ENCODE results near the gene NREP.
"Not testable (repeated sequence)": the region's sequence is repeated elsewhere in the genome, so short reads cannot be mapped to it uniquely, and the experiment has no call there.

Gene NREP

DNA sequence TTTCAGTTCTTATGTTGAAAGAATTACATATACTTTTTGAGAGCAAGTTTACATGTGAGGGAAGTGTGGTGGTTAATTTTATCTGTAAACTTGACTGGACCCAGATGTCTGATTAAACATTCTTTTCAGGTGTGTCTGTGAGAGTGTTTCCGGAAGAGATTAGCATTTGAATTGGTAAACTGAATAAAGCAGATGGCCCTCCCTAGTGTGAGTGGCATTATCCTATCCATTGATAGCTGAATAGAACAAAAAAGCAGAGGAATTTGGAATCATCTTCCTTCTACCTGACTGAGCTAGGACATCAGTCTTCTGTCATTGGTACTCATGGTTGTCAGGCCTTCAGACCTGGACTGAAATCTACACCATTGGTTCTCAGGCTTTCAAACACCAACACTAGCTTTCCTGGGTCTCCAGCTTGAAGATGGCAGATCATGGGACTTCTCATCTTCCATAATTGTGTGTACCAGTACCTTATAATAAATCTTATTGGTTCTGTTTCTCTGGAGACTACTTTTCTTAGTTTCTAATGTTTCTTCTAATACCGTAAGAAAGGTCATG, 36.6 kb downstream of the NREP start:
- no peak for DNase-seq (ENCODE audit: low read depth in 1 of 2, low spot score in 1 of 2)
- H3K27me3 ChIP-seq (ENCODE audit: insufficient read depth, poor library complexity, severe bottlenecking) = no peaks in the 10 kb centered on the region
- H3K27ac ChIP-seq (replicated peaks) = no peak overlapping the region
- H3K4me3 ChIP-seq (replicated peaks; ENCODE audit: insufficient read depth, low read length) = no peak overlapping the region
- TF ChIP-seq, protein P1, sequence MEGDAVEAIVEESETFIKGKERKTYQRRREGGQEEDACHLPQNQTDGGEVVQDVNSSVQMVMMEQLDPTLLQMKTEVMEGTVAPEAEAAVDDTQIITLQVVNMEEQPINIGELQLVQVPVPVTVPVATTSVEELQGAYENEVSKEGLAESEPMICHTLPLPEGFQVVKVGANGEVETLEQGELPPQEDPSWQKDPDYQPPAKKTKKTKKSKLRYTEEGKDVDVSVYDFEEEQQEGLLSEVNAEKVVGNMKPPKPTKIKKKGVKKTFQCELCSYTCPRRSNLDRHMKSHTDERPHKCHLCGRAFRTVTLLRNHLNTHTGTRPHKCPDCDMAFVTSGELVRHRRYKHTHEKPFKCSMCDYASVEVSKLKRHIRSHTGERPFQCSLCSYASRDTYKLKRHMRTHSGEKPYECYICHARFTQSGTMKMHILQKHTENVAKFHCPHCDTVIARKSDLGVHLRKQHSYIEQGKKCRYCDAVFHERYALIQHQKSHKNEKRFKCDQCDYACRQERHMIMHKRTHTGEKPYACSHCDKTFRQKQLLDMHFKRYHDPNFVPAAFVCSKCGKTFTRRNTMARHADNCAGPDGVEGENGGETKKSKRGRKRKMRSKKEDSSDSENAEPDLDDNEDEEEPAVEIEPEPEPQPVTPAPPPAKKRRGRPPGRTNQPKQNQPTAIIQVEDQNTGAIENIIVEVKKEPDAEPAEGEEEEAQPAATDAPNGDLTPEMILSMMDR (IDR thresholded peaks at IDR 0.05; ENCODE audit: insufficient read depth, low read length) = no peak
- no peak for TF ChIP-seq SPI1 (IDR thresholded peaks at IDR 0.05; ENCODE audit: borderline replicate concordance, low read depth)
- no peak for TF ChIP-seq POLR2AphosphoS5 (IDR thresholded peaks at IDR 0.05; ENCODE audit: low read depth)
- TF ChIP-seq GABPA (IDR thresholded peaks at IDR 0.05; ENCODE audit: low read depth) = no peak
- TF ChIP-seq, protein P2, sequence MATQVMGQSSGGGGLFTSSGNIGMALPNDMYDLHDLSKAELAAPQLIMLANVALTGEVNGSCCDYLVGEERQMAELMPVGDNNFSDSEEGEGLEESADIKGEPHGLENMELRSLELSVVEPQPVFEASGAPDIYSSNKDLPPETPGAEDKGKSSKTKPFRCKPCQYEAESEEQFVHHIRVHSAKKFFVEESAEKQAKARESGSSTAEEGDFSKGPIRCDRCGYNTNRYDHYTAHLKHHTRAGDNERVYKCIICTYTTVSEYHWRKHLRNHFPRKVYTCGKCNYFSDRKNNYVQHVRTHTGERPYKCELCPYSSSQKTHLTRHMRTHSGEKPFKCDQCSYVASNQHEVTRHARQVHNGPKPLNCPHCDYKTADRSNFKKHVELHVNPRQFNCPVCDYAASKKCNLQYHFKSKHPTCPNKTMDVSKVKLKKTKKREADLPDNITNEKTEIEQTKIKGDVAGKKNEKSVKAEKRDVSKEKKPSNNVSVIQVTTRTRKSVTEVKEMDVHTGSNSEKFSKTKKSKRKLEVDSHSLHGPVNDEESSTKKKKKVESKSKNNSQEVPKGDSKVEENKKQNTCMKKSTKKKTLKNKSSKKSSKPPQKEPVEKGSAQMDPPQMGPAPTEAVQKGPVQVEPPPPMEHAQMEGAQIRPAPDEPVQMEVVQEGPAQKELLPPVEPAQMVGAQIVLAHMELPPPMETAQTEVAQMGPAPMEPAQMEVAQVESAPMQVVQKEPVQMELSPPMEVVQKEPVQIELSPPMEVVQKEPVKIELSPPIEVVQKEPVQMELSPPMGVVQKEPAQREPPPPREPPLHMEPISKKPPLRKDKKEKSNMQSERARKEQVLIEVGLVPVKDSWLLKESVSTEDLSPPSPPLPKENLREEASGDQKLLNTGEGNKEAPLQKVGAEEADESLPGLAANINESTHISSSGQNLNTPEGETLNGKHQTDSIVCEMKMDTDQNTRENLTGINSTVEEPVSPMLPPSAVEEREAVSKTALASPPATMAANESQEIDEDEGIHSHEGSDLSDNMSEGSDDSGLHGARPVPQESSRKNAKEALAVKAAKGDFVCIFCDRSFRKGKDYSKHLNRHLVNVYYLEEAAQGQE (IDR thresholded peaks at IDR 0.05; ENCODE audit: insufficient replicate concordance, low read depth) = no peak

DNA sequence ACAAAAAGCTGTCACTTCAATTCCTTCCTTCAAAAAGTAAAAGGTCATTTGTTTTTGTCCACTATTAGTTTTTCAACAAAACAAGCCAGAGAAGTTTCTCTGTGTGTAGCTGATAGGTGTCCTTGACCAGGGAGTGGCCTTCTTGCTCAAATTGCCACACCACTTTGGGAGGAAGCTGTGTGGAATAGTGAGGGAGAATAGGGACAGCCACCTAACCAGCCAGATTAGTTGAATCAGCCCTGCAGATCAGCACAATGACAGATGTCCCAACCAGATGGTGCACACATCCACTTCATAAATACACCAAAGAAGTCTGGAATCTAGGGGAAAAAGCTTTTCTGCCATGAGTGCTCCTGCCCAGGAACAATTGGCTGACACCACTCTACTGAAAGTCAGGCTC, 37.2 kb downstream of the NREP start:
- TF ChIP-seq SPI1 (IDR thresholded peaks at IDR 0.05; ENCODE audit: borderline replicate concordance, low read depth) = no peak
- TF ChIP-seq, protein P2 (IDR thresholded peaks at IDR 0.05; ENCODE audit: insufficient replicate concordance, low read depth) = no peak
- TF ChIP-seq, protein P1 (IDR thresholded peaks at IDR 0.05; ENCODE audit: insufficient read depth, low read length) = no peak
- TF ChIP-seq POLR2AphosphoS5 (IDR thresholded peaks at IDR 0.05; ENCODE audit: low read depth) = no peak
- TF ChIP-seq GABPA (IDR thresholded peaks at IDR 0.05; ENCODE audit: low read depth) = no peak

DNA sequence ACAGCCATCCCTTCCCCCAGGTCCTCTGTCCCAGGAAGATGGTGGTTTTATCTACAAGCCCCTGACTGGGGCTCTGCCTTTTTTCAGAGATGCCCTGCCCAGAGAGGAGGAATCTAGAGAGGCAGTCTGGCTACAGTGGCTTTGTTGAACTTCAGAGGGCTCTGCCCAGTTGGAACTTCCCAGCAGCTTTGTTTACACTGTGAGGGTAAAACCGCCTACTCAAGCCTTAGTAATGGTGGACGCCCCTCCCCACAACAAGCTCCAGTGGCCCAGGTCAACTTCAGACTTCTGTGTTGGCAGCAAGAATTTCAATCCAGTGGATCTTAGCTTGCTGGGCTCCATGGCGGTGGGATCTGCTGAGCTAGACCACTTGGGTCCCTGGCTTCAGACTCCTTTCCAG, 40.2 kb downstream of the NREP start:
- not testable (repeated sequence) for H3K27ac ChIP-seq (replicated peaks); DNase-seq (ENCODE audit: low read depth in 1 of 2, low spot score in 1 of 2)

More for the DNA sequence above, 37.2 kb downstream of the NREP start:
- Histone ChIP-seq H3K27ac (replicated peaks) (no peak overlapping the region), H3K27me3 (ENCODE audit: insufficient read depth, poor library complexity, severe bottlenecking) (no peaks in the 10 kb centered on the region), H3K4me3 (replicated peaks; ENCODE audit: insufficient read depth, low read length) (no peak overlapping the region)
- DNase-seq (ENCODE audit: low read depth in 1 of 2, low spot score in 1 of 2) = no peak

DNA sequence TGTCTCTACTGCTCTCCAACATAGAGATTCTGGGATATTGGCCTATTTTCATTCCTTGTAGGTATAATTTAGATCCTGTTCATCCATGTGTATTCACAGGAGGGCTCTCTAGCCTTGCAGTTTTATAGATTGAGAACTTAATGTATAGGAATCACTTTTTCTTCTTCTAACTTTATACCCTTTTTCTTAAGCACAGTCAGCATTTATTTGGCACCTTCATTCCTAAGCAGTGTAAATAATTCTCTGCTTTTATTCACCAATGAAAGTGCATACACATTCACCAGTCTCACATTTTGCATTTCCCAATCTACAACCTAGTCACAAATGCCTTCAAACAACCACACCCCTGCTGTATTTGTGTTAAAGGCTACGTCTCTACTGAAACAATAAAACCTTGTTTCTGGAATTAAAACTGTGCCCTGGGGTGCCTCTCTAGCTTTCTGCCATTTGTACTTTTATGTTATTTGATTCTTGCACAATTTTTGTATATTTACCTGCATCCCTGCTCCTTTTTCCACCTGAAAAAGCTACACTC, 49.3 kb downstream of the NREP start:
- H3K27ac ChIP-seq (replicated peaks) = no peak overlapping the region
- DNase-seq (ENCODE audit: low read depth in 1 of 2, low spot score in 1 of 2) = no peak
- H3K27me3 ChIP-seq (ENCODE audit: insufficient read depth, poor library complexity, severe bottlenecking) = no peaks in the 10 kb centered on the region
- TF ChIP-seq, protein P2 (IDR thresholded peaks at IDR 0.05; ENCODE audit: insufficient replicate concordance, low read depth) = no peak
- TF ChIP-seq POLR2AphosphoS5 (IDR thresholded peaks at IDR 0.05; ENCODE audit: low read depth) = no peak
- TF ChIP-seq, protein P1 (IDR thresholded peaks at IDR 0.05; ENCODE audit: insufficient read depth, low read length) = no peak
- TF ChIP-seq SPI1 (IDR thresholded peaks at IDR 0.05; ENCODE audit: borderline replicate concordance, low read depth) = no peak
- H3K4me3 ChIP-seq (replicated peaks; ENCODE audit: insufficient read depth, low read length) = no peak overlapping the region

More for the DNA sequence above, 40.2 kb downstream of the NREP start:
- not testable (repeated sequence) for H3K27me3 ChIP-seq (ENCODE audit: insufficient read depth, poor library complexity, severe bottlenecking); H3K4me3 ChIP-seq (replicated peaks; ENCODE audit: insufficient read depth, low read length)

Data from HL-60 (cell line).